ENCODE data around the gene POLA2. TPM values are rescaled to one million over a fixed set of nuclear protein-coding genes. Genes with fewer than 3 reads are reported as not detected.

Gene POLA2
- total RNA-seq, 1 donor from 2014 or later: 6.2 TPM

DNA sequence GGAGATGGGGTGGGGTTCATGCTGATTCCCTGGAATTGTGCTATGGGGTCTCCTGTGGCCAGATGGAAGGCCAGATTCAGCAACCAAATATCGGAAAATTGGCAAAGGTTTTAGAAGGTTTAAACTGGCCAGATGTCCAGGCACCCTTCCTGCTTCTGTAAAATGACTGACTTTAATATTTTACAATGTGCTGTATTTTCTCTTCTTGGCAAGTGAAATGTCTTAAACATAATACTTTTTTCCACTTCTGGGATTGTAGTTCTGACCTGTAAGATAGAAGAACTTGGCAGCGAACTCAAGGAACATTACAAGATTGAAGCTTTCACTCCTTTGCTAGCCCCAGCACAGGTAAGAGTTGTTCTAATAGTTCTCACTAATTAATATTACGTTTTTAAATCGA lies 17.5 kb downstream of the POLA2 start:
- no peaks in the 10 kb centered on the region for H3K27me3 Mint-ChIP-seq (ENCODE audit: low read depth)
- TF ChIP-seq, protein P1, sequence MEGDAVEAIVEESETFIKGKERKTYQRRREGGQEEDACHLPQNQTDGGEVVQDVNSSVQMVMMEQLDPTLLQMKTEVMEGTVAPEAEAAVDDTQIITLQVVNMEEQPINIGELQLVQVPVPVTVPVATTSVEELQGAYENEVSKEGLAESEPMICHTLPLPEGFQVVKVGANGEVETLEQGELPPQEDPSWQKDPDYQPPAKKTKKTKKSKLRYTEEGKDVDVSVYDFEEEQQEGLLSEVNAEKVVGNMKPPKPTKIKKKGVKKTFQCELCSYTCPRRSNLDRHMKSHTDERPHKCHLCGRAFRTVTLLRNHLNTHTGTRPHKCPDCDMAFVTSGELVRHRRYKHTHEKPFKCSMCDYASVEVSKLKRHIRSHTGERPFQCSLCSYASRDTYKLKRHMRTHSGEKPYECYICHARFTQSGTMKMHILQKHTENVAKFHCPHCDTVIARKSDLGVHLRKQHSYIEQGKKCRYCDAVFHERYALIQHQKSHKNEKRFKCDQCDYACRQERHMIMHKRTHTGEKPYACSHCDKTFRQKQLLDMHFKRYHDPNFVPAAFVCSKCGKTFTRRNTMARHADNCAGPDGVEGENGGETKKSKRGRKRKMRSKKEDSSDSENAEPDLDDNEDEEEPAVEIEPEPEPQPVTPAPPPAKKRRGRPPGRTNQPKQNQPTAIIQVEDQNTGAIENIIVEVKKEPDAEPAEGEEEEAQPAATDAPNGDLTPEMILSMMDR (IDR thresholded peaks at IDR 0.05): no peak
- H3K4me3 Mint-ChIP-seq (ENCODE audit: unreplicated experiment): no peak overlapping the region
- peaks cover 50% of the 10 kb centered on the region for H3K4me1 Mint-ChIP-seq (ENCODE audit: low read depth)
- no peaks in the 10 kb centered on the region for H3K9me3 Mint-ChIP-seq (ENCODE audit: low read depth)
- no peak for DNase-seq (ENCODE audit: low spot score)
- H3K27ac Mint-ChIP-seq (ENCODE audit: unreplicated experiment): peak overlapping the region; percentile 81
- peaks cover 8% of the 10 kb centered on the region for H3K36me3 Mint-ChIP-seq (ENCODE audit: low read depth)

DNA sequence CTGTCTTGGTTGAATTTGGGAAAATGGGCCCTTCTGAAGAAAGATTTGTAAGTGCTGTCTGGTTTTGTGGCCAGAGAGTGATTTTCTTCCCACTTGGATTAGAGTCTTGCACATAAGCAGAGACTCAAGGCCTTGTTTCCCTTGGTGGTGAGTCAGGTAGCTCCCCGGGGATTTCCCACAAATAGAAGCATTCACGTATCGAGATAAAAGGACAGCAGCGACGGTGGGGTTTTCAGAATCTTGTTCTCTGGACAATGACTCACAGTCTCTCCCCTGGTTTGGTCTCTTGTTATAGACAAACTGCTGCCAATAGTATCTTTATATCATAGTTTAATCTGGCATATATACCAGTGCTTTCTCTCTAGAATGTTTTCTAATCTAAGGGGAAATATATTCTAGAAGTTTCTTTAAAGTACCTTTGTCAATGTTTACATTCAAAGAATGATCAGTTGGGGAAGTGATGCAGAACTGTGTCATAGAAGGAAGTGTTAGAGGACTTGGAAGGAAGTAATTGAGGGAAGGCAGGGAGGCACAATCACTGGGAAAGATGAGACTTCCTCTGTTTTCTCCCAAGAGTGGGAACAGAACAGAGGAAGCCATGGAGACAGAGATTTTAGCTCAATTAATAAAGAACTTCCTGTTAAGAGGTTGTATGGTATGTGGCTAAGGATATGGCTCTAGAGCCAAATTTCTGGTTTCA lies 18.1 kb downstream of the POLA2 start:
- H3K27ac Mint-ChIP-seq (ENCODE audit: unreplicated experiment): peak overlapping the region; percentile 81
- no peak for DNase-seq (ENCODE audit: low spot score)
- TF ChIP-seq, protein P1 (IDR thresholded peaks at IDR 0.05): no peak
- H3K27me3 Mint-ChIP-seq (ENCODE audit: low read depth): no peaks in the 10 kb centered on the region
- peaks cover 46% of the 10 kb centered on the region for H3K4me1 Mint-ChIP-seq (ENCODE audit: low read depth)
- H3K4me3 Mint-ChIP-seq (ENCODE audit: unreplicated experiment): no peak overlapping the region
- H3K36me3 Mint-ChIP-seq (ENCODE audit: low read depth): peaks cover 8% of the 10 kb centered on the region
- no peaks in the 10 kb centered on the region for H3K9me3 Mint-ChIP-seq (ENCODE audit: low read depth)

DNA sequence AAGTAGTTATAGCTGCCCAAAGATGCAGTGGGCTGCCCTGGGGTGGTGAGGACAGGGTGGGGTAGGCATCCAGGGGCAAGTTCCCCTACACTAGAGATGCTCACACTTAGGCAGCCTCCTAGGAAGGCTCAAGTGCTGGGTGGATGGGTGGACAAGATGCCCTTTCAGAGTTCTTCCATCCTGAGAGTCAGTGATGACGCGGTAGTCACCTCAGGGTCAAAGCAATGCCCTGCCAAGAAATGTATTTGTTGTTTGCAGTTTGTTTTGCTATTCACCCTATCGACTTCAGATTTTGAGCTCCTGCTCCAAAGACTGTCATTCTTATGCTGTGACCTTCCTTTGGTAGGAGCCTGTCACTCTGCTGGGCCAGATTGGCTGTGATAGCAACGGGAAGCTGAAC lies 18.9 kb downstream of the POLA2 start:
- Mint-ChIP-seq H3K36me3 (ENCODE audit: low read depth) (peaks cover 8% of the 10 kb centered on the region), H3K9me3 (ENCODE audit: low read depth) (no peaks in the 10 kb centered on the region), H3K4me3 (ENCODE audit: unreplicated experiment) (no peak overlapping the region), H3K27ac (ENCODE audit: unreplicated experiment) (no peak overlapping the region), H3K27me3 (ENCODE audit: low read depth) (no peaks in the 10 kb centered on the region), H3K4me1 (ENCODE audit: low read depth) (peaks cover 38% of the 10 kb centered on the region)
- TF ChIP-seq, protein P1 (IDR thresholded peaks at IDR 0.05): no peak
- DNase-seq (ENCODE audit: low spot score): no peak

DNA sequence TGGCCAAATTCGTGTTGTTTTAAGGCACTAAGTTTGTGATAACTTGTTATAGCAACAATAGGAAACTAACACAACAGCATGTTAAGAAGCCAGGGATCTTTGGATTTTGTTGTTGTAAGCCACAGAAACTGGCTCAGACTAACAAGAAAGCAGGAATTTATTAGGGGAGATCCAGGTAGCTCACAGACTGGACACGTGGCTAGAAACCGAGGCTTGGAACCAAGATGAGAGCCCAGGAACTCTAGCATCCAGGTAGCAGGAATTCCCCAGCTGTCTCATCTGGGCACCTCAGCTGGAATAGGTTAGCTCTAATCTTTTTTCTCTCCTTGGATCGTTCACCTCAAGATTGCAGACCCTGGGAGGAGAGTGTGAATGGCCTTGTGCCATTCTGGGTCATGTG lies 24.9 kb downstream of the POLA2 start:
- no peak for DNase-seq (ENCODE audit: low spot score)
- no peaks in the 10 kb centered on the region for H3K9me3 Mint-ChIP-seq (ENCODE audit: low read depth)
- H3K27ac Mint-ChIP-seq (ENCODE audit: unreplicated experiment): no peak overlapping the region
- peaks cover 20% of the 10 kb centered on the region for H3K4me1 Mint-ChIP-seq (ENCODE audit: low read depth)
- H3K36me3 Mint-ChIP-seq (ENCODE audit: low read depth): peaks cover 13% of the 10 kb centered on the region
- TF ChIP-seq, protein P1 (IDR thresholded peaks at IDR 0.05): no peak
- H3K27me3 Mint-ChIP-seq (ENCODE audit: low read depth): no peaks in the 10 kb centered on the region
- H3K4me3 Mint-ChIP-seq (ENCODE audit: unreplicated experiment): no peak overlapping the region

DNA sequence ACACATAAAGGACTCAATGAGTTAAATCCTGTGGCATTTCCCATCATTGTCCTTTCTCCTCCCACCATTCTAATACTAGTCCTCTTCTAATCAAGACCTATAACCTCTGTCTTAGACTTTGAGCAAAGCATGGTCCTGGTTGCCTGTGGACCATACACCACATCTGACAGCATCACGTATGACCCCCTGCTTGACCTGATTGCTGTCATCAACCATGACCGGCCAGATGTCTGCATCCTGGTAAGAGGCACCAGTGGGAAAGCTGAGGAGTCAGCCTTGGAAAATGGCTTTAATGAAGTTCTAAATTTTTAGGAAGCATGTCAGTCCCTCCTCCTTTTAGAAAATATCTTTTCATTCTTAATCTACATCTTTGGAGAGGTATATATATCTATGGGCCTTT lies 25.8 kb downstream of the POLA2 start:
- Mint-ChIP-seq H3K4me3 (ENCODE audit: unreplicated experiment) (no peak overlapping the region), H3K36me3 (ENCODE audit: low read depth) (peaks cover 8% of the 10 kb centered on the region), H3K9me3 (ENCODE audit: low read depth) (no peaks in the 10 kb centered on the region), H3K27me3 (ENCODE audit: low read depth) (no peaks in the 10 kb centered on the region), H3K4me1 (ENCODE audit: low read depth) (peaks cover 29% of the 10 kb centered on the region), H3K27ac (ENCODE audit: unreplicated experiment) (no peak overlapping the region)
- DNase-seq (ENCODE audit: low spot score): no peak
- TF ChIP-seq, protein P1 (IDR thresholded peaks at IDR 0.05): no peak
